Anterior cingulate cortex (tissue), 58 donors: ENCODE measurements around the gene PLEKHJ1.

ENCODE experiments used
- DNase-seq, 58 donors: peaks; one replicate each; lab custom pipeline; 2025; lab: John Stamatoyannopoulos, UW

Gene PLEKHJ1

GRCh38 chr19:2239771-2240770 is 3.9 kb upstream of the PLEKHJ1 start:
- DNase-seq, result peak in 1 of 58 donors; percentile 5

GRCh38 chr19:2239173-2239572 is 3.0 kb upstream of the PLEKHJ1 start:
- no peak for DNase-seq

GRCh38 chr19:2237869-2238153 is 1.7 kb upstream of the PLEKHJ1 start:
- DNase-seq, result no peak

GRCh38 chr19:2237051-2237868 is 1.1 kb upstream of the PLEKHJ1 start:
- no peak for DNase-seq

- DNase-seq, result no peak
Observed at GRCh38 chr19:2236064-2236313, 140 bp downstream of the PLEKHJ1 start.

GRCh38 chr19:2235381-2236063 is 607 bp downstream of the PLEKHJ1 start:
- DNase-seq, result peak in 2 of 58 donors; percentile 9 to 48

GRCh38 chr19:2234996-2235380 is 1.1 kb downstream of the PLEKHJ1 start:
- no peak for DNase-seq

- DNase-seq, result no peak
Observed at GRCh38 chr19:2233601-2234280, 2.4 kb downstream of the PLEKHJ1 start.

GRCh38 chr19:2232286-2233151 is 3.6 kb downstream of the PLEKHJ1 start:
- DNase-seq, result no peak

GRCh38 chr19:2231621-2232221 is 4.4 kb downstream of the PLEKHJ1 start:
- DNase-seq, result peak in 13 of 58 donors; percentile 3 to 40 (median 25)

GRCh38 chr19:2230807-2231533 is 5.2 kb downstream of the PLEKHJ1 start:
- DNase-seq, result no peak

- DNase-seq, result no peak
Observed at GRCh38 chr19:2230033-2230531, 6.0 kb downstream of the PLEKHJ1 start.

- DNase-seq, result no peak
Observed at GRCh38 chr19:2229103-2230032, 6.8 kb downstream of the PLEKHJ1 start.

- no peak for DNase-seq
Observed at GRCh38 chr19:2228157-2229030, 7.7 kb downstream of the PLEKHJ1 start.

GRCh38 chr19:2227415-2228156 is 8.5 kb downstream of the PLEKHJ1 start:
- DNase-seq, result peak in 5 of 58 donors; percentile 8 to 26 (median 12)
